H4 (cell line): ENCODE measurements around the gene PLCB1. TPM values are rescaled to one million over a fixed set of nuclear protein-coding genes. Genes with fewer than 3 reads are reported as not detected.

Experiments
- DNase-seq: peaks from one replicate; pipeline ENCODE4 v3.0.0-alpha.2; 2015; ENCODE audit warnings: low spot score
- total RNA-seq: library from RNA; depleted of rRNA; stranded (reverse); fragments of >200 nt; shearing (Covaris generic); gene quantifications from 2 replicates; pipeline ENCODE4 v1.2.3, GENCODE V29; 2014

PLCB1 gene
- total RNA-seq, 1 experiment from 2014 or later, result 9.0 TPM

DNA sequence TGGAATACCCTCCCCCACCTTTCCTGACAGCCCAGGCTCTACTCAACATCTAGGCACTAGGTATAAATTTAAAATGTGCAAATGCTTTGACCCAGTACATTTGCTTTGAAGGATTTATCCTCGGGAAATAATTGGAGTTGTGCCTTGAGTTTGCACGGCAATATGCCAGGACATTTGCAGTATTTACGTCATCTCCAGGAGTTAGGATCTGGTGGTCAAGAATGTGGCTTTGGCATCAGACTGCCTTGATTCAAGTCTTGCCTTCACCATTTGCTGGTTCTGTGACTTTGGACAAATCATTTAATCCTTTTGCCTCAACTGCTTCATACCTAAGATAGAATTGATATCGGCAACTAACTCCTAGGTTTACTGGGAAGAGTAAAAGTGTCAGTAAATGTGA is 169.6 kb downstream of the PLCB1 start:
- DNase-seq, result peak; percentile 10

DNA sequence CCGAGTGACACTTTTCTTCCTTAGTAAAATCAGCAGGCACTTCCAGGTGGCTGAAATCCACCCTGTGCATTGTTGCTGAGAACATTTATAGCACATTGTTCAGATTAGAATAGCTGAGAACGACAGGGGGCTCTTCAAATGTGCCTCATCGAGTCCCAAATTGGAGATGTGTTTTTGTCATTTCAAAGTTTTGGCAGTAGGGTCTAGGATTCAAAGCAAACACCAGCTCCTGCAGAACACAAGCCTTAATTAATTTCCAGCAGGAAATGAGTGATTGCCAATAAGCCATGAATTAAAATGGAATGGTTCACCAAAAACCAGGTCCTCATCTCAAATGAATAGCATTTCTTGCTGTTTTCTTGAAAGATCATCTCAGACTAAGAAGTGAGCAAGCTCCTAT is 171.6 kb downstream of the PLCB1 start:
- DNase-seq, result no peak

DNA sequence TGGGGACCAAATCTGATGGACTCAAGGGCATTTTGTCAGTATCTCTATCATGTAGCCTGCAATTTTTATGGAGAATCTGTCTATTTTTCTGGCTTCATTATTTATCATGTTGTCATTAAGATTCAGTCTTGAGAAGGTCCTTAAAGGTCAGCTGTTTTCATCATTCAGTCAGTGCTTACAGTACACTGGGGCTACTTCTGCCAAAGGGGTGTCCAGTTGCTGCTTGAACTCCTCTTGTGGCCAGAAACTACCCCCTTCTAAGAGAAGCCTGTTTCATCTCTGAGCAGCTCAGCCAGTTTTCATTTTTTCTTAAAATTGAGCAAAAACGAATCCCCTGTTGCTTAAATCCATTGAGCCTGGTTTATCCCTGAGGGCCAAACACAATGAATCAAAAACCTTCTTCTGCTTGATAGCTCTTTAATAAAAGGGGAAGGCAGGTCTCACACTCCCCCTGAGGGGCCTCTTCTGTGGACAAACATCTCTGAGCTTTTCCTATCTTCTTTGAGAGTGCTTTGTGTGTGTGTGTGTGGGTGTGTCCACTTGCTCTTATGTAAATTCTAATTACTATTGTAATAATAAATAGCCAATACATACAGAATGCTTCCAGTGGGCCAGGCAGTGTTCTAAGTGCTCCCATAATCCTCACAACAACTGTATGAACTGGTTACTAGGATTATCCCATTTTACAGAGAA is 172.2 kb downstream of the PLCB1 start:
- DNase-seq, result no peak

DNA sequence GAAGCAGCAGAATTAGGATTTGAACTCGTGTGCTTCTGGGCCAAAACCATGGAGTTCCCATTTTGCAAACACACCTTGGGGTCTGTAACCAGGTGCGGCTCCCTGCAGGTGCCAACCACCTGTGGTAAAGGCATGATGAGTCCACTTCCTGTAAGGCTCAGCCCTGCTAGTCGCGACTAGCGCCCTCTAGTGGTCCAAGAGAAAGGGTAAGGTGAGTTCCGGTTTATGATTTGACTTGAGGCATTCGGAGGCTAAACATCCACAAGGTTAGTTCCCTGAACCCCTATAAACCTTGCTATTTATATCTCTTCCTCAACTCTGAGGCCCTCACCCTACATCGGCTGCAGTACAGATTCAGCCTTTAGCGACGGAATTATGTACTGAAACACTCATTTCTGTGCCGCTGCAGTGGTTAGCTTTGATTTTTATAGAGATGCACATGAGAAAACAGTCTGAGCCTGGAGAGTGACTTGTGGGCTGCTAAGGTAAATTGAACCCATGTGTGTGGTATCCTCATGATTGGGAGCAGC is 173.4 kb downstream of the PLCB1 start:
- DNase-seq, result peak; percentile 55

DNA sequence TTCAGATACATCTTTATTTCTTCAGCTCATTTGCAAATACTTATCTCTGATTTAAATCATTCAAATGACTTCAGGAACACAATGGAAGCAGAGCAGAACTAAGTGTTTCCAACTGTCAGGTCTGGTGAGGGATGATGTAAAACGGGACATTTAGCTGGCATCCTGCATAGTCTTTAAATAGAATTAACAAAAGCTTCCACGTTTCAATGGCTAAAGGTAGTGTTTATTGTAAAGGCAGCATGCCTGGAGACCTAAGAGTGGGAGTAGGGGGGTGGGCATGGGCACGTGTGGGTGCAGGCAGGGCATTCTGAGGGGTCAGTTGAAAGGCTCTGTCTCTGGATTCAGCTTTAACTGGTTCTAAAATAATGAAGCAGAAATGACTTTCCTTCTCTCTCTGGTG is 174.9 kb downstream of the PLCB1 start:
- DNase-seq, result no peak

DNA sequence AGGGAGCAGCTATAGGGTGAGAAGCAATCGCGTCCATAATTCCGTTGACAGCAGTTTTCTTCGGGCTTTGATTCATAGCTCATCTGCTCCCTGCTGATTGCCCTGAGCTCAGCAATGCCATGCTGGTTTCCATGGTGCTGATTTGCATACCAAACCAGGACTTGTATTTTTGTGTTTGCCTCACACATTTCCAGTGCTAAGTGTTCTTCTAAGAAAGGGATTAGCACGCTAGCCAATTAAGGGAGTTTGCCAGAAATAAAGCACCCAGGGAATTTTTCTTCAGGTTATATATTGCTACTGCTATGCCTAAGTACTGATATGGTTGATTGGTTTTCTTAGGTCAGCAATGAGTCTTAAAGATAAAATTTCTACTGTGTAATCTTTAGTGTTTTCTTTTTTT is 177.6 kb downstream of the PLCB1 start:
- DNase-seq, result no peak

DNA sequence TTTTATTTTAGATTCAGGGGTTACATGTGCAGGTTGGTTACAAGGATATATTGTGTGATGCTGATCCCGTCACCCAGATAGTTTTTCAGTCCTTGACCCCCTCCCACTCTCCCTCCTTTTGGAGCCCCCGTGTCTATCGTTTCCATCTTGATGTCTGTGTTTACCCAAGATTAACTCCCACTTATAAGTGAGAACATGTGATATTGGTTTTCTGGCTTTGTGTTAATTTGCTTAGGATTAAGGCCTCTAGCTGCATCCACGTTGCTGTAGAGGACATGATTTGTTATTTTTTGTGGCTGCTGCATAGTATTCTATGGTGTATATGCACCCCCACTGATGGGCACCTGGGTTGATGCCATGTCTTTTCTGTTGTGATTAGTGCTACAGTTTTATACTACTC is 178.6 kb downstream of the PLCB1 start:
- DNase-seq, result no peak

DNA sequence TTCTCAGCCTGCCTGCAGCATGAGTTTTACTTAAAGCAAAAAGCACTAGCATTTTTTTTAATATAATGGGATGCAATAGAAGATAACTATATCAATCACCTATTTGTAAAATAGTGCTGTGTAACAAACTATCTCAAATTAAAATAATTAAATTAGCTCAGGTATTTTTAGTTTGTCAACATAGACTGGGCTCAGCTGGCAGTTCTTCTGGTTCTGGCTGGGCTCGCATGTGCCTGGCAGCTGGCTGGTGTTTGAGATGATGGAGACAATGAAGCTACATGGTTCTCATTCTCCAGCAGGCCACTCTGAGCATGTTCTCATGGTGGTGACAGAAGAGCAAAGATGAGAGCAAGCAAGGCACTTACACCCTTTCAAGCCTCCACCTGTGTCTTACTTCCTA is 181.0 kb downstream of the PLCB1 start:
- no peak for DNase-seq

DNA sequence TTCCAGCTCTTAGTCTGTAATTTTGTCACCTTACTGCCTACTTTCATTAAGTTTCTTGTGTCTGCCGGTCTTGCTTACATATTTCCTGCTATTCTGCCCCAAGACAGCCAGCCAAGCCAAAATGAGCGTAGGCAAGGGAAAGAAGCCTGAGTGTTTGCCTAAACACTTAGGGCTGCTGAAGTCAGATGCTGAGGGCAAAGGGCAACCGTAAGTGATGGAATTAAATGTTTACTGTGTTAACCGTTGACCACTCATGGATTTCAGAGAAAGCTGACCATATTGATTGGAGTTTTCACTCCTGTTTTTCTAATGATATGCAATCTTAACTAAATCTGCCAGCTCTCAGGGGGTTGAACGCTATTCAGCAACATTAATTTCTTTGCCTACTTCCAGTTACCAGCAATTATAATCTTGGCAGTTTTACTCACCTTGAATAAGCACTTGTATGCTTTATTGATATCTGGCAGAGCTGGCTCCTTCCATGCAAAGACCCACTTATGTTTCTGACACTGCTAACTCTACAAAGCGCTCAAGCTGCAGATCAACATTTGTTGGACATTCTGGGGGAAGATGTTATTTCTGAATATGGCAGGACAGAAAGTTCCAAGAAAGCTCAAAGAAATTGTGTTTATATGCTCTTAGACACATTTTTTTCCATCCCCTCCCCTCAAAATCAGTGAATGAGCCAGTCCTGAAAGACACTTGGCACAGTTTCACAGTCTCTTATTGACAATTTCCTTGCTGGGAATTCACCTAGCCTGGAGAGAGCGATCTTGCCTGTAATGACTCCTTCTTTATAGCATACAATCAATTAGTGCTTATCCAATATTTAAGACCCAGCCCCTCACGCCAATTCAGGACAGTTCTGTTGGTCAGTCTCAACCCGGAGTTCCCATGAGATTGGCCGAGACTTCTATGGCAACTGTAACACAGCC is 183.8 kb downstream of the PLCB1 start:
- DNase-seq, result no peak

DNA sequence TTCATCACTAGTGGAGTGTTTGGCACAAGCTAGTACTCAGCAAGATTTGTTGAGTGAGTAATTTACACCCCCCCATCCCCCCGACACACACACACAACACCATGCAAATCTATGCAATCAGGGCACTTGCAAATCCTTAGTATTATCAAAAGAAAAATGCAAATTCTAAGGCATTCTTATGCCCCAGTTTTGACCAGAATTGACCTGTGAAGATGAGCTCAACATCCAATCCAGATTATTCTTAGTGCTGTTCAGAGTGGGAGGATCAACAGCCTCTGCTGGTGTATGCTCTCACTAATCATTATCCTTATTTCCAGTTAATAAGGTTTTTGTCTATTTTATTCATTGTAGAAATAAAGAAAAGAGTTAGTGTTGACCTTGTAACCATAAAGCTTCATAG is 185.4 kb downstream of the PLCB1 start:
- DNase-seq, result no peak

DNA sequence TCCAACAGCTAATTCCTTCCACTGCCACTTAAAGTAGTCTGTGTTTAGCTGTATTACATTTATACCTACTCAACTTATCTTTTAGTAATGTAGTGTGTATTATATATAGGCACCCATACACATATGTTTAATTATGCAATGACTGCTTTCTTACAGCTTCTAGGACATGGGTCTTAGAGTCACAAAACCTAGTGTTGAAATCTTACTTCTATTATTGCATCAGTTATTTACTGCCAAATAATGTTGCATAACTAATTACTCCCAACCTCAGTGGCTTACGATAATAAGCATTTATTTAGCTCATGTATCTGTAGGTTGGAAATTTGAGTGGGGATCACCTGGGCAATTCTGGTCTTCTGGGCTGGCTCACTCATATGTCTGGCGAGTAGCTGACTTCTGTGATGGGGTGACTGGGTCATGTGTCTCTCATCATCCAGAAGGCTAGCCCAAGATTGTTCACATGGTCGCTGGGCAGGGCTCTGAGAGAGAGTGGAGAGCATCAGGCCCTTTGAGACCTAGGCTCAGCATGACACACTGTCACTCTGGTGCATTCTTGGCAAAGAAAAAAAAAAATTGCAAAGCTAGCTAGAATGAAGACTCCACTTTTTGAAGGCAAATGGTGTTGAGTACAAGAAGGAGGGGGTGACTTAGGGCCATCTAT is 187.0 kb downstream of the PLCB1 start:
- DNase-seq, result no peak

DNA sequence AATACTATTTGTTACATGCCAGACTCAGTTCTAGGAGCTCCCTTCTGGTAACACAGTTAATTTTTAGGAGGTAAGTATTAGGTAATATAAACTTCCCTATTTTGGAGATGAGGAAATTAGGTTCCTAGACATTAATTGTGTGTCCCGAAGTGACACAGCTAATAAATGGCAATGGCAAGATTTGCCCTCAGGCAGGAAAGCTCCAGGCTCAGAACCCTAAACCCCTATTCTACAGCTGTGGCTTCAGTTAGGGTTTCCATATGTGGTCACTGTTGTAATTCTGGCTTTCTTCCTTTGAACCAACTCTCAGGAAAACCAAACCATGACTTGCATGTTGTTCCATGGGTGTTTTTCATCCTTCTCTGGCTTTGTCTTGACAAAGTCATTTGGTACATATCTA is 188.2 kb downstream of the PLCB1 start:
- DNase-seq, result no peak

DNA sequence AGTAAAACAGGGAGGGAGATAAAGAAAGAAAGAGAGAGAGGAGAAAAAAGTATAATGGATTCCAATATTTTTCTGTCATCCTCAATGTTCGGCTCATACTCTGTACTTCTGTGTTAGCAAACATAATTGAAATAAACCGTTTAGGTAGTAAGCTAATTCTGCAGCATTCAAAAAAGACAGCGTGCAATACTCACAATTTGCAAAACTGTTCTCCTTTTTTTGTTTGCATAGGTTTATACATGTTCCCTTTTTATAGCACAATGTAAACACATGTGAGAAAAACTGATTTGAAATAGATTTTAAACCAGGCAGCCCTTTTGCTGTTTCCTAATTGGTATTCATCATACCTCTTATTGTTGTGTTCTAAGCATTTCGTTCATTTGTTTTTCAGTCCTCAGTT is 188.9 kb downstream of the PLCB1 start:
- no peak for DNase-seq

DNA sequence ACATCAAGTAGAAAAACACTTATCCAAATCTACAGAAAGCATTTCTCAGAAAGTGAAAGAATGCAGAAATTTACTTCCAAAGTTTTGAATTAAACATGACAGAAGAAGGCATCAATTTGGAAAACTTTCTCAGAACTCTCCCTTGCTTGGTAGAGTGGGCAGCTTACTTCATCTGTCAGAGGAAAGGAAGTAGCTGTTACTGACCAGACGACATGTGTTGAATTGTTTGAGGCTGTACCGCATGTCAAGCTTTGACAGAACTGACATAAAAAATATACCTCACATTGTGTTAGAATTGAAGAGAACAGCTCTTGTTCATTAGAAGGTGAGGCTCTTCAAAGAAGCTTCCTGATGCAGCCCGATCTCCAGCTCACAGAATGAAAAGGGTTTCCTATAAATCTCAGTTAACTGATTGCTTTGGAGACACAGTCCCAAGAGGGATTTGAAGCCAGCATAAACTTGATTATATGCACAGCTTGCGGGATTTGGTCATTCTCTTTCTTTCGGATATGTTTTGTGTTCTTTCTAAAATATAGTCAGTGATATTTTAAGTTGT is 190.7 kb downstream of the PLCB1 start:
- no peak for DNase-seq

DNA sequence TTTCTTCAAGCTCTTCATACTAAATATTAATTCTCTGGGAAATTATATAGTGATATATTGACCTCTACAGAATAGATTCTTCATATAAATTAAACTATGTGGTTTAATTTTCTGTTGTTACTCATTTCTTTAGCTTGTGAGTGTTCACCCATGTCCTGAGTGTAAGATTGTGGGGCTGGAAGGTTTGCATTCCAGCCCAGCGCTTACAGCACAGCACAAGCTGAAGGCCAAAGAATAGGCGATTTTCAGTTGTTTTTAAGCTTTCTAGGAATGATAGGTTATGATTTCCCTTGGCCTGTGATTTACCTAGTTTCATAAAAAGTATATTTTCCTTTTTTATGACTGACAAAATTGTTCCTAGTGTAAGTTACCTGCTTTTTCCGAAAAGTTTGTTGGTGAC is 194.1 kb downstream of the PLCB1 start:
- no peak for DNase-seq

DNA sequence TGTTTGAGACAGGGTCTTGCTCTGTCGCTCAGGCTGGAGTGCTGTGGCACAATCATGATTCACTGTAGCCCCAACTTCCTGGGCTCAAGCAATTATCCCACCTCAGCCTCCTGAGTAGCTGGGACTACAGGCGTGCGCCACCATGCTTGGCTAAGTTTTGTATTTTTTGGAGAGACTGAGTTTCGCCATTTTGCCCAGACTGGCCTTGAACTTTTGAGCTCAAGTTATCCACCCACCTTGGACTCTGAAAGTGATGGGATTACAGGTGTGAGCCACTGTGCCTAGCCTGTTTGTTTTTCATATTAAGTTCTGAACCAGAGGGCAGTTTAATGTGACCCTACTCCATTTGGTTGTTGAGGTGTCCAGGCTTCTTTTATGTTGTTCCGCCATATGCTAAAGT is 194.8 kb downstream of the PLCB1 start:
- DNase-seq, result no peak

DNA sequence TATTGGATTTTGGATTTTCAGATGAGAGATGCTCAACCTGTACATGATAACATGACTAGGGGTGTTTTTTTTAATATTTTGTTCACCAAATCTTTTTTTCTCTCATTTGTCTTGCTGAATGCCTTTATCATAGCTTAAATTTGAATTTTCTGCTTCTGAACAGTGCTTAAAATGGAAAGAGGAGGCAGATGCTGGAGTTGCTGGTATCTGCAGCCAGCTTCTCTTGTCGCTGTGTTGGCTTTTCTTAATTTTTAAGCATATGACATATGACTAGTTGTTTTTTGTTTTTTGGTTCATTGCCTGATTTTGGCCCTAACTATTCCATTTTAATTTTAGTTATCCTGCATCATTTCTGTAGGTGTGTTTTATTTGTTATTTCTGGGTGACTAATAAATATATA is 196.1 kb downstream of the PLCB1 start:
- DNase-seq, result no peak

DNA sequence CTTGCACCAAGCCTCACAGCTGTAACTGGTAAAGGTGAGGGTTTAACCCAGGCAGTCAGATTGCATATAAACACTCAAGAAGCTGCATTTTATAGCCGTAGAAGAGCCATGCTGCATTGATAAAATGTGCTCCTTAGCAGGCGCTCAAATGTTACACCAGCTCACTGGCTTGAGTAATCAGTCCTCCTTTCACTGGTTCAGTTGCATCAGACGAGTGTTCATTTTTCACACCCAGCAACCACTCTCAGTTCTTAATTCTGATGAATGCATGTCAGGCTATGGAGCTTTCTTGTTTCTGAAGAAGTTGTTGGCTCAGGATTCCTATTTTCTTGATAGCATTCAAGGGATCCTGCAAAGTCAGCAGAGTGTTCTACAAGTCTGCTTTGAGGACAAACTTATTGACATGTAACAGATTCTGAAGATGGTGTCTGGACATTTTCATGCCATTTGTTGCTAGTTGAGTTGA is 198.3 kb downstream of the PLCB1 start:
- no peak for DNase-seq

DNA sequence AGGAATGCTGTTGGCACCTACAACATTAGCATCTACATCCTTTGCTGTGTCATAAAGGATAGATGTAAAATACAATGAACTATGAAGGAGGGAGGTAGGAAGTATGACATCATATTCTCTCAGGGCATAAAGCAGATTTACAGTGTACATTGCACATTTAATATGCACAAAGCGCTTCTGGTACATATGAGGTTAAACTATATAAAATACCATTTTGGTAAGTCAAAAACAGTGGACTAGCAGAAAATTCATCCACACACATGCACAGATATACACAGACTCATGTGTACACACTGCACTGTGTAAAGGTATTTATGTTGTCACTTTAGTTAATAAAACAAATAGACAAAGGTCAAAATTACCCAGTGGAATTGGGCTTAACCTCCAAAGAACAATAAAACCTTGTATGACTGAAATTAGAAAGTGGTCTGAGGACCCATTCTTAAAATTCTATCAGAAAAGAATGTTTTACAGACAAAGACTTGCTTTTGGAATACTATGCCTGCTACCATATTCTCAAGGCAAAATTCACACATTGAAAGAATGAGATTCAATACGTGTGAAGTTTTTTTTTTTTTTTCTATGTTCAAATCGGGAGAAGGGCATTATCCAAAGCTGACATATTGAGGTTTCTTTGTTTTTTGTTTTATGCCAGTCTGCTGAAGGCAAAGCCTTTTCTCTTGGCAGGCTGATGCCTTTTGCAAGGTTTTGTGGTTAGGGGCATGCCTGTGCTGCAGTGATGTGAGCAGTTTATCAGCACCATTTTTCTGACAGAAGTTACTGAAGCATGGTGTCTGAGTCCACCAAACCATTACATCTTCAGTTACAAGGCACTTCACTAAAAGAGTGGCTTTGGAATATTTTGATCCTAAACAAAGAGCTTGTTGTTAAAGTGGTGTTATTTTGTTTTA is 199.0 kb downstream of the PLCB1 start:
- peak; percentile 53 for DNase-seq

DNA sequence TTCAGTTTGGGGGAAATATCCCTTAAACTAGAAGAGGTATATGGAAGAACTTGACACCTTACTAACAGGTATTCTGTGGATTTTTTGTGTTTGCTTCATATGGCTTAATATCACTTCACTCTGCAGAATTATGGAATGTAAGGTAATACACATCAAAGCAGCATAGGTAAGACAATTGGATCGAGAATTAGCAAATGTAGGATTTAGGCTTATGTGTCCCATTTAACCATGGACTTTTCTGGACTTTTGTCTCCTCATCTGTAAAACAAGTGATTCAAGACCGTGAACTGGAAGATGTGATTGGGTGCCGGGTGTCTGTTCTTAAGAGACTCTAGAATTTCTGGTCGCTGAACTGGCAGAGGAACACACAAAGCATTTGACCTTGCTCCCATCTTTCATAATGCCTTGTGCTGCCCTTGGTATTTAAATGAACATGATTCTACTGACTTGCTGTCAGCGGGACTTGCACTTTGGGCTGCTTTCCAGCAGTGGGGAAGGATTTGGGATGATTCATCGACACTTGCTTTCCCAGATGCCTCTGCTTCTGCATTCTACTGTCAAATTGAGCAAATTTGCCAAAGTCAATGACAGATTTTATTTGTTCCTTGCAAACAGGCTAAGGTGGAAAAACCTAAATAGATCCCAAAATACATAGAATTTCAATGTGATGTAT is 199.8 kb downstream of the PLCB1 start:
- DNase-seq, result peak; percentile 15
